ENCODE results near the gene CDIPT. TPM values are rescaled to one million over a fixed set of nuclear protein-coding genes. Genes with fewer than 3 reads are reported as not detected.
A peak's percentile ranks its signal among the peaks of the same experiment; 100 is the strongest.

CDIPT gene
- total and polyA plus RNA-seq, 2 experiments from 2014 or later, result 97.1 to 147 TPM

- H3K9me3 ChIP-seq (ENCODE audit: low read depth), result no peaks in the 10 kb centered on the region
- no peak overlapping the region for H2AFZ ChIP-seq
- H3K36me3 ChIP-seq (replicated peaks; ENCODE audit: insufficient read depth, low read depth), result no peaks in the 10 kb centered on the region
- no peak for DNase-seq (ENCODE audit: low spot score)
- H3K4me3 ChIP-seq, result no peak overlapping the region
- no peaks in the 10 kb centered on the region for H3K27me3 ChIP-seq
- H3K4me2 ChIP-seq, result no peak overlapping the region
- H3K27ac ChIP-seq, result no peak overlapping the region
- H4K20me1 ChIP-seq (ENCODE audit: insufficient read depth, poor library complexity, severe bottlenecking), result no peaks in the 10 kb centered on the region
- TF ChIP-seq EZH2 (IDR thresholded peaks at IDR 0.05; ENCODE audit: borderline replicate concordance) (no peak), EZH2phosphoT487 (IDR thresholded peaks at IDR 0.05; ENCODE audit: low read depth, severe bottlenecking, unreplicated experiment) (no peak), CTCF (IDR thresholded peaks at IDR 0.05; ENCODE audit: poor library complexity) (no peak)
- H3K4me1 ChIP-seq (ENCODE audit: insufficient read depth), result peaks cover 6% of the 10 kb centered on the region
- no peaks in the 10 kb centered on the region for H3K9me2 ChIP-seq (replicated peaks; ENCODE audit: insufficient read depth)
- no peaks in the 10 kb centered on the region for H3K79me2 ChIP-seq
- WGBS (ENCODE audit: low lambda C conversion rate, missing lambda C conversion rate), result 74% methylated on average over 7 of the region's 7 CpGs
Observed at GRCh38 chr16:29852654-29853053, 10.4 kb downstream of the CDIPT start.

DNA sequence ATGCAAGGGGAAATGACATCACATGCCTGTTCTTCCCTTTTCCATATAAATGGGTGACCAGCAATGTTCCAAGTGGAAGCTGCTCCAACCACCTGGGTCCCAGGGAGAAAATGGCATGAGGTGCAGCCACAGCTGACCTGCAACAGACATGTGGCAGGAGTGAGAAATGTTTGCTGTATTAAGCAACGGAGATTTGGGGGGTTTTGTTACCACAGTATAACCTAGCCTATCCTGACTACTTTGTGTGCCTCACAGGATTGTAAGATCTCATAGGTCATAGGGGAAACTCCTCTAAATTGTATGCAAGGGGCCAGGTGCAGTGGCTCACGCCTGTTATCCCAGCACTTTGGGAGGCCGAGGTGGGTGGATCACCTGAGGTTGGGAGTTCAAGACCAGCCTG lies 12.0 kb downstream of the CDIPT start:
- H3K27ac ChIP-seq, result no peak overlapping the region
- WGBS (ENCODE audit: low lambda C conversion rate, missing lambda C conversion rate), result 88% methylated on average over 3 of the region's 3 CpGs

GRCh38 chr16:29849505-29849904 lies 13.5 kb downstream of the CDIPT start:
- Histone ChIP-seq H3K4me2 (no peak overlapping the region), H3K27me3 (no peaks in the 10 kb centered on the region), H3K9me3 (ENCODE audit: low read depth) (no peaks in the 10 kb centered on the region), H3K4me1 (ENCODE audit: insufficient read depth) (no peaks in the 10 kb centered on the region), H4K20me1 (ENCODE audit: insufficient read depth, poor library complexity, severe bottlenecking) (no peaks in the 10 kb centered on the region), H2AFZ (no peak overlapping the region), H3K36me3 (replicated peaks; ENCODE audit: insufficient read depth, low read depth) (no peaks in the 10 kb centered on the region), H3K79me2 (no peaks in the 10 kb centered on the region), H3K27ac (no peak overlapping the region), H3K4me3 (no peak overlapping the region), H3K9me2 (replicated peaks; ENCODE audit: insufficient read depth) (no peaks in the 10 kb centered on the region)
- WGBS (ENCODE audit: low lambda C conversion rate, missing lambda C conversion rate), result 53% methylated on average over 5 of the region's 5 CpGs
- TF ChIP-seq EZH2 (IDR thresholded peaks at IDR 0.05; ENCODE audit: borderline replicate concordance) (no peak), CTCF (IDR thresholded peaks at IDR 0.05; ENCODE audit: poor library complexity) (no peak), EZH2phosphoT487 (IDR thresholded peaks at IDR 0.05; ENCODE audit: low read depth, severe bottlenecking, unreplicated experiment) (no peak)
- peak; percentile 61 for DNase-seq (ENCODE audit: low spot score)

More for the DNA sequence above, 12.0 kb downstream of the CDIPT start:
- Histone ChIP-seq H3K4me3 (no peak overlapping the region), H2AFZ (no peak overlapping the region), H3K79me2 (no peaks in the 10 kb centered on the region), H3K4me2 (no peak overlapping the region), H3K4me1 (ENCODE audit: insufficient read depth) (peaks cover 1% of the 10 kb centered on the region), H3K27me3 (no peaks in the 10 kb centered on the region), H3K9me2 (replicated peaks; ENCODE audit: insufficient read depth) (no peaks in the 10 kb centered on the region), H4K20me1 (ENCODE audit: insufficient read depth, poor library complexity, severe bottlenecking) (no peaks in the 10 kb centered on the region), H3K36me3 (replicated peaks; ENCODE audit: insufficient read depth, low read depth) (no peaks in the 10 kb centered on the region), H3K9me3 (ENCODE audit: low read depth) (no peaks in the 10 kb centered on the region)
- no peak for TF ChIP-seq CTCF (IDR thresholded peaks at IDR 0.05; ENCODE audit: poor library complexity)
- no peak for TF ChIP-seq EZH2 (IDR thresholded peaks at IDR 0.05; ENCODE audit: borderline replicate concordance)
- no peak for DNase-seq (ENCODE audit: low spot score)
